VCaP (cell line): ENCODE data around the gene TRIM44.
"Not testable (repeated sequence)": the region's sequence is repeated elsewhere in the genome, so short reads cannot be mapped to it uniquely, and the experiment has no call there.

Experiments used
- H3K27ac ChIP-seq: fragments of 450-650 bp; 2 replicates; pipeline ENCODE4 v1.5.1; 2017
- TF ChIP-seq, protein P1 (sequence below): fragments of 450-650 bp; conservative IDR thresholded peaks from 2 replicates; pipeline ENCODE4 v1.5.1; 2017; ENCODE audit warnings: mild to moderate bottlenecking, moderate library complexity

TRIM44 gene

DNA sequence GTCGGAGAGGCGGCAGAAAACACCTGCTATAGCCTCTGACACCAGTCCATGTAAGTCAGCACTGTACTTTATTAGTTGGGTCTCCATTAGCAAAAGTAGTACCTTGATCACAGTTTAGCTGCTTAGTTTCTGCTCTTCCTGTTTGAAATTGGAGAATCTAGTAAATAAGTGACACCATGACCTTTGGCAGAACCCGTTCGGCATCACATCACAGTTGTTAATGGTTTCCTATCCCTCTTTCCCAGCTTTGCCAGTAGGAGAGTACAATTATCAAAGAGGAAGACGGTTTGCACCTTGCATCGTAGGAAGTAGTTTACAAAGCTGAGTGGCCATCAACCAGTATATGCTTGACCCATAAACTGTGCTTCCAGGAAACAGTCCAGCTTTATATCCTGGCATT is 101.8 kb downstream of the TRIM44 start:
- H3K27ac ChIP-seq: no peak overlapping the region
- TF ChIP-seq, protein P1, sequence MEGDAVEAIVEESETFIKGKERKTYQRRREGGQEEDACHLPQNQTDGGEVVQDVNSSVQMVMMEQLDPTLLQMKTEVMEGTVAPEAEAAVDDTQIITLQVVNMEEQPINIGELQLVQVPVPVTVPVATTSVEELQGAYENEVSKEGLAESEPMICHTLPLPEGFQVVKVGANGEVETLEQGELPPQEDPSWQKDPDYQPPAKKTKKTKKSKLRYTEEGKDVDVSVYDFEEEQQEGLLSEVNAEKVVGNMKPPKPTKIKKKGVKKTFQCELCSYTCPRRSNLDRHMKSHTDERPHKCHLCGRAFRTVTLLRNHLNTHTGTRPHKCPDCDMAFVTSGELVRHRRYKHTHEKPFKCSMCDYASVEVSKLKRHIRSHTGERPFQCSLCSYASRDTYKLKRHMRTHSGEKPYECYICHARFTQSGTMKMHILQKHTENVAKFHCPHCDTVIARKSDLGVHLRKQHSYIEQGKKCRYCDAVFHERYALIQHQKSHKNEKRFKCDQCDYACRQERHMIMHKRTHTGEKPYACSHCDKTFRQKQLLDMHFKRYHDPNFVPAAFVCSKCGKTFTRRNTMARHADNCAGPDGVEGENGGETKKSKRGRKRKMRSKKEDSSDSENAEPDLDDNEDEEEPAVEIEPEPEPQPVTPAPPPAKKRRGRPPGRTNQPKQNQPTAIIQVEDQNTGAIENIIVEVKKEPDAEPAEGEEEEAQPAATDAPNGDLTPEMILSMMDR: no peak

DNA sequence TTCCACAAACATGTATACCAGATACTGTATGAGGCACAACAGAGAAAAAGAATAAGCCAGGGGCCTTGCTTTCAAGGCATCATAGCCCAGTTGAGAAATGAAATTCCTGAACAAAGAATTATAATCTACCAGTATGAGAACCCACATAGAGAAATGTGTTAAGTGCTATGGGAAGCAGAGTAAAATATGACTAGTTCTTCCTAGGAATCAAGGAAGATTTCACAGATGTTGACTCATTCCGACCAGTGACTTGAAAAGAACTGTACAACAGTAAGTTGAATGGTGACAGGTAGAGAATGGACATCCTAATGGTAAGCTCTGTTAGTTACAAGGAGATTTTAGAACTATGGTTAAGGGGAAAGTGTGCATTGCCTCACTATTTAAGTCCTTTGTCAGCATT is 102.6 kb downstream of the TRIM44 start:
- TF ChIP-seq, protein P1: no peak
- H3K27ac ChIP-seq: no peak overlapping the region

DNA sequence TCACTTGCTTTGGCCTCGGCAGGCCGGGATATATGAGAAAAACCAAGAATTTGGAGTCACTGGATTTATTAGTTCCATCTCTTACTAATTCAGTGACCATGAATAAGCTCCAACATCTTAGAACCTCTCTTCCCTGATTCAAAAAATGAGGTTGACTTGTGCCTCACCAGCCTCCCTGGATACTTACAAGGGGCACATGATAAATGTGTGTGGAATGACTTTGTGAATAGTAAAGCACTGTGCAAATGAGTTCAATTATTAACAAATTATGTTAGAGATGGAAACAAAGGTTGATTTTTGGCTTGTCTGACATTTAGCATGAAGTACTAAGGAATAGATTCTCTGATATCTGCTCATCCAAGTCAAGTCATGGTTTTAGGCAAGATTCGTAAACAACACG is 104.1 kb downstream of the TRIM44 start:
- TF ChIP-seq, protein P1: no peak
- H3K27ac ChIP-seq: no peak overlapping the region

DNA sequence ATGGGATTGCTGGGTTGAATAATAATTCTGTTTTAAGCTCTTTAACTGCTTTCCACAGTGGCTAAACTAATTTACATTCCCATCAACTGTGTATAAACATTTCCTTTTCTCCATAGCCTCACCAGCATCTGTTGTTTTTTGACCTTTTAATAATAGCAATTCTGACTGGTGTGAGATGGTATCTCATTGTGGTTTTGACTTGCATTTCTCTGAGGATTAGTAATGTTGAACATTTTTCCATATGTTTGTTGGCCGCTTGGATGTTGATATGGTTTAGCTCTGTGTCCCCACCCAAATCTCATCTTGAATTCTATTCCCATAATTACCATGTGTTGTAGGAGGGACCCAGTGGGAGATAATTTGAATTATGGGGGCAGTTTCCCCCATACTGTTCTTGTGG is 107.8 kb downstream of the TRIM44 start:
- H3K27ac ChIP-seq: not testable (repeated sequence)

DNA sequence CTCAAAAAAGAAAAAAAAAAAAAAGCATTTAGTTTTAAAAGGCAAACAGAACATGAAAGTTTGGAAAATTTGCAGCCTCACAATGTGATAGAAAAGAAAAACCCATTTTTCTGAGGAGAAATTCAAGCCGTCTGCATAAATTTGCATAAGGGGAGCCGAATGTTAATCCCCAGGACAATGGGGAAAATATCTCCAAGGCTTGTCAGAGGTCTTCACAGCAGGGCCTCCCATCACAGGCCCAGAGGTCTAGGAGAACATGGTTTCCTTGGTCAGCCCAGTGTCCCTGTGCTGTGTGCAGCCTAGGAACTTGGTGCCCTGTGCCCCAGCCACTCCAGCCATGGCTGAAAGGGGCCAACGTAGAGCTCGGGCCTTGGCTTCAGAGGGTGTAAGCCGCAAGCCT is 109.1 kb downstream of the TRIM44 start:
- TF ChIP-seq, protein P1: no peak
- no peak overlapping the region for H3K27ac ChIP-seq

DNA sequence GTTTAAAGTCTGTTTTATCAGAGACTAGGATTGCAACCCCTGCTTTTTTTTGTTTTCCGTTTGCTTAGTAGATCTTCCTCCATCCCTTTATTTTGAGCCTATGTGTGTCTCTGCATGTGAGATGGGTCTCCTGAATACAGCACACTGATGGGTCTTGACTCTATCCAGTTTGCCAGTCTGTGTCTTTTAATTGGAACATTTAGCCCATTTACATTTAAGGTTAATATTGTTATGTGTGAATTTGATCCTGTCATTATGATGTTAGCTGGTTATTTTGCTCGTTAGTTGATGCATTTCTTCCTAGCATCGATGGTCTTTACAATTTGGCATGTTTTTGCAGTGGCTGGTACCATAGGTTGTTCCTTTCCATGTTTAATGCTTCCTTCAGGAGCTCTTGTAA is 114.7 kb downstream of the TRIM44 start:
- not testable (repeated sequence) for H3K27ac ChIP-seq

DNA sequence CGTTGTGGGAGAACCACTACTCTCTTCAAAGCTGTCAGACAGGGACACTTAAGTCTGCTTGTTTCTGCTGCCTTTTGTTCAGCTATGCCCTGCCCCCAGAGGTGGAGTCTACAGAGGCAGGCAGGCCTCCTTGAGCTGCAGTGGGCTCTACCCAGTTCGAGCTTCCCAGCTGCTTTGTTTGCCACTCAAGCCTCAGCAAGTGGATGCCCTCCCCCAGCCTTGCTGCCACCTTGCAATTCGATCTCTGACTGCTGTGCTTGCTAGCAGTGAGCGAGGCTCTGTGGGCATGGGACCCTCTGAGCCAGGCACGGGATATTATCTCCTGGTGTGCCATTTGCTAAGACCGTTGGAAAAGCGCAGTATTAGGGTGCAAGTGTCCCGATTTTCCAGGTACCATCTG is 116.4 kb downstream of the TRIM44 start:
- not testable (repeated sequence) for H3K27ac ChIP-seq

DNA sequence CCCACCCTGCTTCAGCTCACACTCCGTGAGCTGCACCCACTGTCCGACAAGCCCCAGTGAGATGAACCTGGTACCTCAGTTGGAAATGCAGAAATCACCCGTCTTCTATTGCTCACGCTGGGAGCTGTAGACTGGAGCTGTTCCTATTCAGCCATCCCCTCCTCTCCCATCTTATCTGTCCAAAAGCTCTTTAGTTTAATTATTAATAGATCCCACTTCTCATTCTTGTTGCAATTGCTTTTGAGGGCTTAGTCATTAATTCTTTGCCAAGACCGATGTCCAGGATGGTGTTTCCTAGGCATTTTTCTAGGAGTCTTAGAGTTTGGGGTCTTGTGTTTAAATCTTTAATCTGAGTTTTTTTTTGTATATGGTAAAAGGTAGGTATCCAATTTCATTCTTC is 116.8 kb downstream of the TRIM44 start:
- H3K27ac ChIP-seq: no peak overlapping the region
- TF ChIP-seq, protein P1: no peak

DNA sequence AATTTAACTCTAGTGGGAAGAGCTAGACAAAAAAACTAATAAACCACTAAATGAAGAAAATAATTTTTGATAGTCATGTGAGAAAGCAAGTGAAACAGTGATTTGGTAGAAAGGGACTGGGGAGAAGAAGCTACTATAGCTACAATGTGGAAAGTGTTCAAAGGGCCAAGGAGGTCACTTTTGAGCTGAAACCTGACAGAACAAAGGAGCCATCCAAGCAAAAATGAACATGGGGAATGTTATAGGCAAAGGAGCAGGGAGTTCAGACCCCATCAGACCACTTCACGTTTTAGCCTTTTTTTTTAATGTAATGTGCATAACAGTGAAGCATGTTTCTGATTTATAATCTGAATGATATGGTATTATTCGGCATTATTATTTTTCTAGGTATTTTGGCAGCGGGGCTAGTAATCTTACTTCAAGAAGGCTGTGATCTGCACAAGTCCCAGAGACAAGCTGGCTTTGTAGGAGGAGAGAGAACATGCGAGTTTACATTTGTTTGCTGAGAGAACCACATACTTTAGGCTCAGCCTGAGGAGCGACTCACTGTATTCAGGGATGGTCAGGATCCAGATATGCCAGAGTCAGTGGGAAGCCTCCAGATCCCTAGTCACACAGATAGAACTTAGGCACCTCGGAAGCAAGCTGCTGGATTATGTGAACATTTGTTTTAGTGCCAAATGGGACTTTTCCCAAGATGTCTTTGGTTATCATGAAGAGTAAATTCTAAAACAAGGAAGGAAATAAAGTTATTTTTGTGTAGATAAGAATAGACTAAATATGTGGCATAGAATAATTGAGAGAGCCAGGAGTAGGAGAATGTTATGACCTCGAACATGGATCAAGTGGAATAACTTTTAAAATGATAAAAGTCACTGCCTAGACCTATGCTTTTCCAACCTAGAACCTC is 118.6 kb downstream of the TRIM44 start:
- TF ChIP-seq, protein P1: no peak
- no peak overlapping the region for H3K27ac ChIP-seq
